NCI-H146 (cell line): ENCODE measurements around the gene SHROOM2.
"Not testable (repeated sequence)": the region's sequence is repeated elsewhere in the genome, so short reads cannot be mapped to it uniquely, and the experiment has no call there.

Experiments
- DNase-seq: peaks from one replicate; lab custom pipeline; 2025; lab: John Stamatoyannopoulos, UW

Gene SHROOM2, protein sequence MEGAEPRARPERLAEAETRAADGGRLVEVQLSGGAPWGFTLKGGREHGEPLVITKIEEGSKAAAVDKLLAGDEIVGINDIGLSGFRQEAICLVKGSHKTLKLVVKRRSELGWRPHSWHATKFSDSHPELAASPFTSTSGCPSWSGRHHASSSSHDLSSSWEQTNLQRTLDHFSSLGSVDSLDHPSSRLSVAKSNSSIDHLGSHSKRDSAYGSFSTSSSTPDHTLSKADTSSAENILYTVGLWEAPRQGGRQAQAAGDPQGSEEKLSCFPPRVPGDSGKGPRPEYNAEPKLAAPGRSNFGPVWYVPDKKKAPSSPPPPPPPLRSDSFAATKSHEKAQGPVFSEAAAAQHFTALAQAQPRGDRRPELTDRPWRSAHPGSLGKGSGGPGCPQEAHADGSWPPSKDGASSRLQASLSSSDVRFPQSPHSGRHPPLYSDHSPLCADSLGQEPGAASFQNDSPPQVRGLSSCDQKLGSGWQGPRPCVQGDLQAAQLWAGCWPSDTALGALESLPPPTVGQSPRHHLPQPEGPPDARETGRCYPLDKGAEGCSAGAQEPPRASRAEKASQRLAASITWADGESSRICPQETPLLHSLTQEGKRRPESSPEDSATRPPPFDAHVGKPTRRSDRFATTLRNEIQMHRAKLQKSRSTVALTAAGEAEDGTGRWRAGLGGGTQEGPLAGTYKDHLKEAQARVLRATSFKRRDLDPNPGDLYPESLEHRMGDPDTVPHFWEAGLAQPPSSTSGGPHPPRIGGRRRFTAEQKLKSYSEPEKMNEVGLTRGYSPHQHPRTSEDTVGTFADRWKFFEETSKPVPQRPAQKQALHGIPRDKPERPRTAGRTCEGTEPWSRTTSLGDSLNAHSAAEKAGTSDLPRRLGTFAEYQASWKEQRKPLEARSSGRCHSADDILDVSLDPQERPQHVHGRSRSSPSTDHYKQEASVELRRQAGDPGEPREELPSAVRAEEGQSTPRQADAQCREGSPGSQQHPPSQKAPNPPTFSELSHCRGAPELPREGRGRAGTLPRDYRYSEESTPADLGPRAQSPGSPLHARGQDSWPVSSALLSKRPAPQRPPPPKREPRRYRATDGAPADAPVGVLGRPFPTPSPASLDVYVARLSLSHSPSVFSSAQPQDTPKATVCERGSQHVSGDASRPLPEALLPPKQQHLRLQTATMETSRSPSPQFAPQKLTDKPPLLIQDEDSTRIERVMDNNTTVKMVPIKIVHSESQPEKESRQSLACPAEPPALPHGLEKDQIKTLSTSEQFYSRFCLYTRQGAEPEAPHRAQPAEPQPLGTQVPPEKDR (N-terminal part only)

DNA sequence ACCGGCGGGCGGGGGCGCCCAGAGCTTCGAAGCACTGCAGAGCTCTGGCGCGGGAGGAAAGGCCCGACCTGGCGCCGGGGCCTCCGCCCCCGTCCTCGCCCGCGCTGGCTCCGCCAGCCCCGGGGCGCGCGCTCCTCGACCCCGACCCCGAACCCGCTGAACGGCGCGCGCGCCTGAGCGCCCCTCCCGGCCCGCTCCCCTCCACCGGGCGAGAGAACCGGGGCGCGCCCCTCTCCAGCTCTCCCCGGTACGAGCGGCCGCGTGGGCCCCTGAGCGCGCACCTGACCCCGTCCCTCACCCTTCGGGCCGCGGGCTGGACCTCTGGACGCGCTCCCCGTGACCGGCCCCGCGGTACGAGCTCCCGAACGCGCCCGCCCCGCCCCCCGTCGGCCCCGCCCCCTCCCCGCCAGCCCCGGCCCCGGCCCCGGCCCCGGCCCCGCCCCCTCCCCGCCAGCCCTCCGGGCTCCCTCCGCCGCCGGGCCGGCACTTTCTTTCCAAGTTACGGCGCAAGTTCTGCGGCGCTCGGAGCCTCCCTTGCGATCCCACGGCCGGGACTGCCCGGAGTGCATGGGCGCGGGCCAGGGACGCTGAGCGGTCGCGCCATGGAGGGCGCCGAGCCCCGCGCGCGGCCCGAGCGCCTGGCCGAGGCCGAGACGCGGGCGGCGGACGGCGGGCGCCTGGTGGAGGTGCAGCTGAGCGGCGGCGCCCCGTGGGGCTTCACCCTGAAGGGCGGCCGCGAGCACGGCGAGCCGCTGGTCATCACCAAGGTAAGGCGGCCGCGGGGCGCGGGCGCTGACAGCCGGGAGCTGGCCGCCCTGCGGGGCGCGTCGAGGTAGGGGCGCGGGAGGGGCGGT, at the start of gene SHROOM2:
TSS of gene SHROOM2 (plus strand) at position 486 of the 854 bp plus-strand sequence. CDS start at position 603, 117 bp downstream.
- DNase-seq = peak; percentile 64

DNA sequence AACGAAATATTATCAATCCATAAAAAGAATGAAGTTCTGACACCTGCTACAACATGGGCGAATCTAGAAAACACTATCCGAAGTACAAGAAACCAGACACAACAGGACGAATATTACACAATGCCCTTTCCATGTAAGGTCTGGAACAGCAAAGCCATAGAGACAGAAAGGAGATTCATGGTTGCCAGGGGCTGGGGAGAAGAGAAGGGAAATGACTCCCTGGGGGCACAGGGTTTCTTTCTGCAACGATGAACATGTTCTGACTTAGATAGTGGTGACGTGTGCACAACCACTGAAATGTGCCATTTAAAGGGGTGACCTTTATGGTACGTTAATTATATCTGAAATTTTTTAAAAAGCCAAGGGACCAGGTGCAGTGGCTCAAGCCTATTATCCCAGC, 48.9 kb upstream of the SHROOM2 start:
- DNase-seq = no peak

DNA sequence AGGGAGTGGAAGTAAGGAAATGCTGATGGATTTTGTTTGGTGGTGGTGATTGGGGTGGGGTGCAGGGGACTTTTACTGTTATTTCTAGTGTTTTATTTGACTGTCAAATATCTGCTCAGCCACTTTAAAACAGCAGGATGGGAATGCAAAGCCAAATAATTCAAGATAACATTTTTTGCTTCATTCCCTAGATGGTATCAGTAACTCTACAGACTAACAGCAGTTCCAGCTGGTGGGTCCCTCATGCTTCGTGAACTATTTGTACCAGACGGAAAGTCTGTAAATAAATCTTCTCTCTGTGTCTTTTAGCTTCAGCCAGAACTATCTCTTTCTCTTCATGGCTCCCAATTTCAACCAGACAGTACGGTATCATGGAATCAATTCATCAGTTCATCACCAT, 48.1 kb upstream of the SHROOM2 start:
- no peak for DNase-seq

DNA sequence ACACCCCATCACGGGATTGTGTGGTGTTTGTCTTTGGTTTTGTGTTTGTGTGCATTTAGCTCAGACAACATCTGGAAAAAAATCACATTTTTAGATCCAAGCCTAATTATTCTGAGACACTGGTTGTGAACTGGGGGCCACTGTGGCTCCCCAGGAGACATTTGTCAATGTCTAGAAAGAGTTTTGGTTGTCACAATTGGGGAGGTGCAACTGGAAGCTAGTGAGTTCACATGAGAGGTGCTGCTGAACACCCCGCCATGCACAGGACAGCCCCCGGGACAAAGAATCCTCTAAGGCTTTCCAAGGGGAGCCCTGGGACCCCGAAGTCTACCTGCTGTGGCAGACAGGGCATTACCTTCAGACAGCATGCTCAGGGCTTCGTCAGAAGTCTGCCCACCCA, 47.1 kb upstream of the SHROOM2 start:
- no peak for DNase-seq

DNA sequence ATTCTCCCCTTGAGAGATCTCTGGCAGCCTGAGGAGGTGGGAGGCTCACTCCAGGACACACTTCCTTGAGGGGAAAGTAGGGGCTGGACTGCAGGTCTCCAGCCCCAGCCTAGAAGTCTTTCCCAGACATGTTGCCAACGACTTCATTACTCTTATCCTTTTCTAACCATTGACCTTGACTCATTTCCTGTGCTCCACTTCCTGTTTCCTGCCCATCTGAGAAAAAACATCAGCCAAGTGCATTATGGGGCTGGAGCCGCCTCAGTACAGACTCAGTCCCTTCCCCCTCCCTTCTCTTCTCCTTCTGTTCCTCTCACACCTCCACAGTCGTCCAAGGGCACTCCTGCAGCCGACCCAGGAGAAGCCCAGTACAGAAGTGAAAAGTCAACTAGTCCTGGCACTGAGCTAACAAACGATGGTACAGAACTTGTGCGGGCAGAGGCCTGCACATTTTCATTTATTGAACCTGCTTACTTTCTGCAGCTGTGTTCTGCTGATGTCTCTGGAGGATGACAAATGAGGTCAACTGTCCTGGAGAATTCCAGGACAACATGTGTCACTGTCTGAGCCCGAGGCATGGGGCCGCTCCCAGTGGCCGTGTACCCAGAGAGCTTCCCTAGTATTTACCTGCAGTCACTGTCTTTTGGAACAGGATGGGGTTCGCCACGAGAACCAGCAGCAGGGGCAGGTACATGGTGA, 40.7 kb upstream of the SHROOM2 start:
- DNase-seq = no peak

DNA sequence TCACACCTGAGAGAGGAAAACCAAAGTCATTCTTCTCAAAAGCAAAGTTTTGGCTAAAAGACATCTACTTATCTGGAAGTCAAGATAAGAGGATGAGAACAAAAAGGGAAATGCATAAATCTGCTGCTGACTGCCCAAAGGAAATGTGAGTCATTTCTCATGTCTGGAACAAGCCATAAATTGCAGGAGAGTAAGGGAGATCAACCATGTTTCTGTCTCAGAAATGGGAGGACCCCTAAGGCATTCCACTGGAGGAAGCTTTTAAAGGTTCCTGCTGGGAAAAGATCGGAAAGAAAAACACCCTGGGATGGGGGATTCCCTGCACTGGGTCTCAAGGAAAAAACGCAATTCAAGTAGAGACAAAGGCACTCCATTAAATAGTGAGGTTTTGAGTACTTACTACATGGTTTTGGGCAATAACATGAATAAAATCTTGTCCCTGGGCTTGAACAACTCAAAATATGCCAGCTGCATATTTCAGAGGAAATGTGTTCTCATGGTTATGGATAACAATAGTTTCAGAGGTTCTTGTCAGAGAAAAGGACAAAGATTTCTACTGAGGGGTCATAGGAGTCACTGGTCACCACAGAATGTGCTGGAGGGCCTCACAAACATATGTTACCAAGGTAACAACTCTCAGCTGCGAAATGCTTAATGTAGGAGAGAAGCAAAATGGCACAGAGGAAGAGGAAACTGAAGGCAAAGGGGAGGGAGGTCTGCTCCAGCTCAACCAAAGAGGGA, 39.9 kb upstream of the SHROOM2 start:
- no peak for DNase-seq

DNA sequence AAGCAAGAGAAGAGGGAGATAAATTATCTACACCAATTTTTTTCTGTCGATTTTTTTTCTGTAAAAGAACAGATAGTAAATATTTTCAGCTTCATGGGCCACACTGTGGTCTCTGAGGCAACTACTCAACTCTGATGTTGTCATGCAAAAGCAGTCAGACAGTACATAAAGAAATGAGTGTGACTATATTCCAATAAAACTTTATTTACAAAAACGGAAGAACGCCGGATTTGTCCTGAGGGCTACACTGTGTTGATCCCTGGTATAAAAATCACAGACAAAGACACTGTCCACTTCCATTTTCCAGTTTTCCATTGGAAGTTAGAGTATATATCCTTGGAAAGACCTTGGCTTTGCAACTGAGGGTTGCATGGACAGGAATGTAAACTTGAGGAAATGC, 38.6 kb upstream of the SHROOM2 start:
- DNase-seq = no peak

DNA sequence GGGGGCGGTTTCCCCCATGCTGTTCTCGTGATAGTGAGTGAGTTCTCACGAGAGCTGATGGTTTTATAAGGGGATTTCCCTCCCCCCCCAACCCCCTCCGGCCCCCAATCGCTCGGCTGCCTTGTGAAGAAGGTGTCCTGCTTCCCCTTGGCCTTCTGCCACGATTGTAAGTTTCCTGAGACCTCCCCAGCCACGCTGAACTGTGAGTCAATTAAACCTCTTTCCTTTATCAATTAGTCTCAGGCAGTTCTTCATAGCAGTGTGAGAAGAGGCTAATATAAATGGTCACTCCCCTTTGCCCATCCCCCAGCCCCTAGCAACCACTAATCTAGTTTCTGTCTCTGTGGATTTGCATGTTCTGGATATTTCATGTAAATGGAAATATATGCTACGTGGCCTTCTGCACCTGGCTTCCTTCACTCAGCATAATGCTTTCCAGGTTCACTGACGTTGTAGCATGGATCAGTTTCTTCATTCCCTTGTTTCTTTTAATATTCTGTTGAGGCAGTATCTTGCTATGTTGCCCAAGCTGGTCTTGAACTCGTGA, 37.0 kb upstream of the SHROOM2 start:
- DNase-seq = no peak

DNA sequence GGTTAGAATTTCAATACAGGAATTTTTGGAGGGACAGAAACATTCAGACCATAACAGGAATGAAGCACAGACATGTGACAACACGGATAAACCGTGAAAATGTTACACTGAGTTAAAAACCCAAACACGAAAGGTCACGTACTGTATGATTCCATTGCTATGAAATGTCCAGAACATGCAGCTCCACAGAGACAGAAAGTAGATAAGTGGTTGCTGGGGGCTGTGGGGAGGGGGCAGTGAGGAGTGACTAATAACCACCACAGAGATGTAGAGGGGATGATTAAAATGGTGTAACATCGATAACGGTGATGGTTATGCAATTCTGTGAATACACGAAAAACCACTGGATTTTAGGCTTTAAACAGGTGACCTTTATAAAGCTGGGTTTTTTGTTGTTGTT, 28.9 kb upstream of the SHROOM2 start:
- no peak for DNase-seq

DNA sequence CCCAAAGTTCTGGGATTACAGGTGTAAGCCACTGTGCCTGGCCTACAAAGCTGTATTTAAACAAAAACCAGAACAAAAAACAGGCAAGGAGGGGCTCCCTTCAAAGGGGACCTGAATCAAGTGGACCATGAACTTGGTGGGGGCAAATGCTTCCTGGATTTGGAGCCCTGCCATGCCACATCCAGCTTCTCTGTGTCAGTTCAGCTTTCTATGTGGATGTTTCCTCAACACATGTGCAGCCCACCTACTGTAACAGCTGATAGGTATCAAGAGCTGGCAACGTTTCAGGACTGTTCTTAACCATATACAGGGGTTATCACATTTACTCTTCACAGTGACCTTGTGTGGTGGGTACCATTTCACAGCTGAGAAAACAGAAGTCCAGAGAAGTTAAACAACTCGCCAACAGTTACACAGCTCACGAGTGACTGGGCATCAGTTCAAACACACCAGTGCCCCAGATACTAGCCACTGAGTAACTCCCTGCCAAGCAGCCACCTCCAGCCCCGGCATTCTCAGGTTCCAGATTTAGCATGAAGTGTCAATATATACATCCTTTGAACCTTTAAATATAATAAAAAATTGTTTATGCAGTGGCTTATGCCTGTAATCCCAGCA, 28.1 kb upstream of the SHROOM2 start:
- no peak for DNase-seq

DNA sequence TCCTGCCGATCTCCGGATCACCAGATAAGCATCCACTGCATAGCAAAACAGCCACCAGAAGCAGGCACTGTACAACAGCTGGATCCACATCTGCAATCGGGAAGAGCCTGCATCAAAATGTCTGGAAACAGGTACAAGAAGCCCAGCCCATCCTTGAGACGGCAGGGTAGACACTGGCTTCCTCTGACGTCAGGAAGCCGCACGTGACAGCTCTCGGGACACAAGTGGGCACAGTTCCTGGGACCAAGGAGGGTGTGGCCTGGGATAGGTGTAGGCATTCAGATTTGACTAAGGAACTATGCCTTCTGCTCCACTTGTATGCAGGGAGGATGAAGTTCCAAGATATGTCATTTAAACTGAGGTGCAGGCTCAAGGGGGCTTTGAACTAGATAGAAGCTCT, 26.9 kb upstream of the SHROOM2 start:
- no peak for DNase-seq

DNA sequence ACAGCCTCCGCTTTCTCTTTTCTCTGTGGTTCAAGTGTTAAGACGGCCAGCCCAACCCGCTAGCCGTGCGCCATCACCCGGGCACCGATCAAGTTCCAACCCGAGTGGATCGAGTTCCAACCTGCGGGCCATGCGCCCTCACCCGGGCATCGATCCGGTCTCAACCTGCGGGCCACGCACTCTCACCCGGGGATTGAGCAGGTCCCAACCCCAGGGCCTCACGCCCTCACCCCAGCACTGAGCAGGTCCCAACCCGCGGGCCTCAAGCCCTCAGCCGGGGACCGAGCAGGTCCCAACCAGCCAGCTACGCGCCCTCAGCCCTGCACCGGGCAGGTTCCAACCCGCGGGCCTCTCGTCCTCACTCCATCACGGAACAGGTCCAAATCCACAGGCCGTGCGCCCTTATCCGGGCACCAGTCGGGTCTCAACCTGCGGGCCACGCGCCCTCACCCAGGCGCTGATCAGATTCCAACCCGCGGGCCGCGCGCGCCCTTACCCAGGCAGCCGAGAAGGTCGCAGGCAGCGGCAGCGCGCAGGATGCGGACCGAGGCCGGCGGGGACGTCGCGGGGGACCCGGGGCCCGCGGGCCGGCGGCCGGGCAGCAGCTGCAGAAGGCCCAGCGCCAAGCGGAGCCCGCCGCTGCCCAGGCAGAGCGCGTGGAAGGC, 21.0 kb upstream of the SHROOM2 start:
- DNase-seq = no peak

DNA sequence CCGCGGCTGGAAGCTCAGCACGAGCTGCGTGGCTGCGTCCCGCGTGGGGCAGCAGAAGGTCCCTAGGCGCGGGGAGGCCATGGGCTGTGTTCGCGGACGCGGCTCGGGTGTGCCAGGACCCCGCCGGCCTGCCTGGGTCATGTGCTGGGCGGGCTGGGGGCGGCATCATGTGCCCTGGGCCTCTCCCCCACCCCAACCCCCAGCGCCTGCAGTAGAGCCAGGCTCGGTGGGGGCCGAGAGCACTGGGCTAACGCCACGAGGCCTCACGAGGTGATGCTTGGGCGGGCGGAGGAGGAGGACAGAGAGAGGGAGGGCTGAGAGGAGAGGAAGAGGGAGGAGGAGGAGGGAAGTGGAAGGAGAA, 20.5 kb upstream of the SHROOM2 start, which contains the start of gene GPR143:
TSS of gene GPR143 (minus strand) at position 111 of the 361 bp plus-strand sequence. CDS start at position 81, 30 bp downstream.
- no peak for DNase-seq

DNA sequence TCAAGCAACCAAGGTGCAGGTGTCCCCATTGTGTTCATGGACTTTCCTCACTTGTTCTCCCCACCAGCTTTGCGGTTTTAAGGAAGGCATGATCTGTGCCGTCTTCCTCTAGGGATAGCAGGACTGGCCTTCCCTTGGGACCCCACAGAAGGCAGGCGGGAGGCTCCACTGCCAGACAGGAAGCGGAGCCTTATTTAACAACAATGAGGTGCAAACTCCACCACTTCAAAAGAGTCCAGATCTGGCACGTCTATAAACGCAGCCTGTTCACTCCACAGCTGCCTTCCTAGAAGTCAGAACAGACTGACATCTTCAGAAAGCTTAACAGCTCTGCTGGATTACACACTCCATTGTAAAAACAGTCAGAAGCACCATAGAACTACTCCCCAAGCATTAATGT, 18.9 kb upstream of the SHROOM2 start:
- DNase-seq = no peak

DNA sequence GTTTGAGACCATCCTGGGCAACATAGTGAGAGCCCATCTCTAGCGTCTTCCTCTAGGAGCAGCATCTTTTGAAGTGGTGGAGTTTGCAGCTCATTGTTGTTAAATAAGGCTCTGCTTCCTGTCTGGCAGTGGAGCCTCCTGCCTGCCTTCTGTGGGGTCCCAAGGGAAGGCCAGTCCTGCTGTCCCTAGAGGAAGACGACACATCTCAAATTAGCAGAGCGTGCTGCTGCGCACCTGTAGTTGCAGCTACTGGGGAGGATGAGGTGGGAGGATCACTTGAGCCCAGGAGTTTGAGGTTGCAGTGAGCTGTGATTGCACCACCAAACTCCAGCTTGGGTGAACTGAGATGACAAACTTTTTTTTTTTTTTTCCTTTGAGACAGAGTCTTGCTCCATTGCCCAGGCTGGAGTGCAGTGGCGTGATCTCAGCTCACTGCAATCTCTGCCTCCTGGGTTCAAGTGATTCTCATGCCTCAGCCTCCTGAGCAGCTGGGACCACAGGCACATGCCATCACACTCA, 17.8 kb upstream of the SHROOM2 start:
- not testable (repeated sequence) for DNase-seq

DNA sequence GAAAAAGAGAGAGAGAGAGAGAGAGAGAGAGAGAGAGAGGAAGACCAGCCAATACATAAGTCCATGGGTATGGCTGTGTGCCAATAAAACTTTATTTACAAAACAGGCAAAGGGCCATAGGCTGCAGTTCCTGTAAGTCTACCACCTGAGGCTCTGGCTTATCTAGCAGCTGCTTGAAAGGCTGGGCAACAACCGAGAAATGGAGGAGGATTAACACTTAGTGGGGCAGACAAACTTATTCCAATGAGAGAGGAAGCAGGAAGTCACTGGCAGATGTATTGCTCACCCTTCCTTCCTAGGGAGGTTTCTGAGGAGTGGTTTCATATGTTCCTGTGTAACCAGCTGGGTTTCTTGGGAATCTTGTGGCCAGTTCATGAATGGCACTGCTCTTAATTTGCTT, 15.9 kb upstream of the SHROOM2 start:
- DNase-seq = no peak

DNA sequence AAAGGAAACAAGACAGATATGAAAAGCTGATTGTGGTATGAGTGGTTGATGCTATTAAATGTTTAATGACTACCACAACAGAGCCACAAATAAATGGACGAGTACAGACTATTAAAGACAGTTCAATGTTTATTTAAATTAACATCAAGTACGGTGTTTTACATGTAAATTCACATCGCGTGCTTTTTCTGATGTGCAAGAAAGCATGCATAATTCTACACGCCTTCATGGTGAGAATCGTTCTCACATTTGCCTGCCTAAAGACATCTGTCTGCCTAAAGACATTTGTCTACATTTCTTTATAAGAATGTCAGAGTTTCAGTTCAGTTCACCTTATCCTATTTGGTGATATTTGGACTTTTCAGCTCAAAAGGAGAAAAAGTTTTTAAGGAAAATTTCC, 13.3 kb upstream of the SHROOM2 start:
- no peak for DNase-seq

DNA sequence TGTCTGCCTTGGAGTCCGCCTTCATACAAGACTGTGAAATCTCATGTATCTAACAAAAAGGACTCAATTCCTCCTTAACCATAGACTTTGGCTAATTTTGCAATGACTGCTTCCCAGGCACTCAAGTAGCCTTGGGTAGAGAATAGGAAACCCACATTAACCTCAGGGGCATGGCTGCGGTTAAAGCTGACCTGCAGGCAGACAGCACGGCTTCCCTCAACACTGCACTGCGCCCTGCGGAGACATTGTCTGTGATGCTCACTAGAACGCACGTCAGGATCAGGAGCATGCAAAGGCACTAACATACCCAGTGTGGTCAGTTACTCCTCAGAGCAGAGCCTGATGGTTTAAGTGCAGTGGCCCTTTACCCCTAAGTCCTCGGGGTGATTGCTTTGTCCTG, 10.3 kb upstream of the SHROOM2 start:
- DNase-seq = no peak
